Sigmoid colon (tissue), 4 donors: ENCODE data around the gene PPDPF.

Source experiments
- EP300 ChIP-seq, 4 donors: sonication (generic); formaldehyde crosslinking; IDR thresholded peaks; one replicate each; pipeline ENCODE4 v1.6.1; 2017; ENCODE audit warnings: antibody characterized with exemption in 4 of 4
- POLR2A ChIP-seq, 2 donors: fragments of 450-650 bp; IDR thresholded peaks; one replicate each; pipeline ENCODE4 v1.6.1; 2016; ENCODE audit warnings: antibody characterized with exemption in 2 of 2, mild to moderate bottlenecking in 2 of 2, moderate library complexity in 2 of 2

DNA sequence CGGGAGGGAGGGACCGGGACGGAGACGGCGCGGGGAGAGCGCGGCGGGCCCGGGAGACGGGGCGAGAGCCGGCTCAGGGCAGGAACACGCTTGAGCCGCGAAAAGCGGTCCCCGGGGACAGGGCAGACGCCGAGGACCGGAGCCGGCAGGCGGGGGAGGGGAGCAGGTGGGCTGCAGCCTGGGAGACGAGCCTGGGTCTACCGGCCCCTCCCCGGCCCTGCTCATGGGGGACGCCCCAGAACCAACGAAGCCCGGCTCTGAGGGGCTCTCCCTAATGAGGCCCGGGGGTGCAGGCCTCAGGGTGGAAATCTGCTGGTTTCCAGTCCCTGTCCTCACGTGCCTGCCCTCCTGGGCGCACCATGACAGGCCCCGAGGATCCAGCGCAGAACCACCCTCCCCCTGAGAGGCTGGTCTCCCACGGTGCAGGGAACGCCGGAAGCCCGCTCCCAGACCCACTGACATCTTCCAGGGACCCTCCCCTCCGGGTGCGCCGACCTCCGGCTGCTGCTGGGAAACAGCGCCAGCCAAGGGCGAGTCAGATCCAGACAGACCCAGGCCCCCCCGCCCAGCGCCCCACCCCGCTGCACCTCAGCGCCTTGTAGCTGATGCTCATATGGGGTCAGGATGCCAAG, 21.1 kb upstream of the PPDPF start:
- TF ChIP-seq POLR2A (IDR thresholded peaks at IDR 0.05) (no peak), EP300 (IDR thresholded peaks at IDR 0.05) (no peak)
